Nephron (organoid): ENCODE measurements around the gene DENND1B.

ENCODE experiments used
- H3K27ac Mint-ChIP-seq, 3 experiments: 2 replicates each; pipeline ENCODE4 v1.8.0; 2020; ENCODE audit warnings: mixed read lengths in 3 of 3, mild to moderate bottlenecking in 2 of 3, moderate library complexity in 1 of 3
- H3K27me3 Mint-ChIP-seq: 2 replicates; pipeline ENCODE4 v1.8.0; 2021; ENCODE audit warnings: low read depth, mild to moderate bottlenecking, moderate library complexity, mixed read lengths
- H3K36me3 Mint-ChIP-seq: 2 replicates; pipeline ENCODE4 v1.8.0; 2020; ENCODE audit warnings: low read depth, mixed read lengths
- H3K4me1 Mint-ChIP-seq: 2 replicates; pipeline ENCODE4 v1.8.0; 2020; ENCODE audit warnings: mixed read lengths
- H3K4me3 Mint-ChIP-seq, 3 experiments: 2 replicates each; pipeline ENCODE4 v1.8.0; 2020; ENCODE audit warnings: mild to moderate bottlenecking in 3 of 3, mixed read lengths in 3 of 3, moderate library complexity in 2 of 3
- H3K9me3 Mint-ChIP-seq: 2 replicates; pipeline ENCODE4 v1.8.0; 2020; ENCODE audit warnings: mixed read lengths
- CTCF ChIP-seq, 3 experiments: fragments of 200-600 bp; sonication (generic); IDR thresholded peaks; one replicate each; pipeline ENCODE4 v1.5.0; 2021; ENCODE audit warnings: antibody characterized with exemption in 3 of 3; ENCODE audit not compliant: unreplicated experiment in 3 of 3

The DENND1B gene

DNA sequence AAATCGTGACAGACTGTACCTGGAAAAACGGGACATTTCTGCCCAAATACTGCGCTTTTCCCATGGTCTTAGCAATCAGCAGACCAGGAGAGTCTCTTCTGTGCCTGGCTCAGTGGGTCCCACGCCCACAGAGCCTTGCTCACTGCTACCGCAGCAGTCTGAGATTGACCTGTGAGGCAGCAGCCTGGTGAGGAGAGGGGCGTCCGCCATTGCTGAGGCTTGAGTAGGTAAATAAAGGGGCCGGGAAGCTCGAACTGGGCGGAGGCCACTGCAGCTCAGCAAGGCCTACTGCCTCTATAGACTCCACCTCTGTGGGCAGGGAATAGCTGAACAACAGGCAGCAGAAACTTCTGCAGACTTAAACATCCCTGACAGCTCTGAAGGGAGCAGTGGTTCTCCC lies 203.1 kb downstream of the DENND1B start:
- no peaks in the 10 kb centered on the region for H3K27me3 Mint-ChIP-seq
- peaks cover 67% of the 10 kb centered on the region for H3K36me3 Mint-ChIP-seq
- peaks cover 29% of the 10 kb centered on the region for H3K9me3 Mint-ChIP-seq
- H3K4me3 Mint-ChIP-seq: no peak overlapping the region
- H3K4me1 Mint-ChIP-seq: no peaks in the 10 kb centered on the region
- H3K27ac Mint-ChIP-seq: no peak overlapping the region
- no peak for TF ChIP-seq CTCF (IDR thresholded peaks at IDR 0.05; ENCODE audit: unreplicated experiment in 3 of 3)

GRCh38 chr1:197567442-197567841 lies 207.8 kb downstream of the DENND1B start:
- Mint-ChIP-seq H3K27me3 (no peaks in the 10 kb centered on the region), H3K27ac (no peak overlapping the region), H3K4me3 (no peak overlapping the region), H3K36me3 (peaks cover 57% of the 10 kb centered on the region), H3K9me3 (peaks cover 33% of the 10 kb centered on the region), H3K4me1 (no peaks in the 10 kb centered on the region)
- TF ChIP-seq CTCF (IDR thresholded peaks at IDR 0.05; ENCODE audit: unreplicated experiment in 3 of 3): no peak

DNA sequence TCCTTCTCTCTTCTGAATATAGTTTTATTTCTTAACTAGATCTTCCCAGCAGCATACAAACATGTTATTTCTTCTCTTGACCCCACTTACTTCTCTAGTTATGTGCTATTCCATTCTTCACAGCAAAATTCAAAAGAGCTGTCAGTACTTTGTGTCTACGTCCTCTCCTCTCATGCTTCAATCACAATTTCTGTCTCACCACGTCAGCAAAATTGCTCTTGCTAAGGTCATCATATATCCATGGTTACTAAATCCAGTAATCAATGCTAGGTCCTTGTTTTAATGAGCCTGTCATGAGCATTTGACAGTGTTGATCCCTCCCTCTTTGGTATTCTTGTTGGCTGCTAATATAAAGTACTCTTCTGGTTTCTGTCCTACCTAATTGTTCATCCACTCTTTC lies 214.2 kb downstream of the DENND1B start:
- H3K27ac Mint-ChIP-seq: no peak overlapping the region
- H3K9me3 Mint-ChIP-seq: peaks cover 6% of the 10 kb centered on the region
- H3K27me3 Mint-ChIP-seq: no peaks in the 10 kb centered on the region
- H3K4me1 Mint-ChIP-seq: no peaks in the 10 kb centered on the region
- no peak overlapping the region for H3K4me3 Mint-ChIP-seq
- H3K36me3 Mint-ChIP-seq: peaks cover 12% of the 10 kb centered on the region
- TF ChIP-seq CTCF (IDR thresholded peaks at IDR 0.05; ENCODE audit: unreplicated experiment in 3 of 3): no peak

DNA sequence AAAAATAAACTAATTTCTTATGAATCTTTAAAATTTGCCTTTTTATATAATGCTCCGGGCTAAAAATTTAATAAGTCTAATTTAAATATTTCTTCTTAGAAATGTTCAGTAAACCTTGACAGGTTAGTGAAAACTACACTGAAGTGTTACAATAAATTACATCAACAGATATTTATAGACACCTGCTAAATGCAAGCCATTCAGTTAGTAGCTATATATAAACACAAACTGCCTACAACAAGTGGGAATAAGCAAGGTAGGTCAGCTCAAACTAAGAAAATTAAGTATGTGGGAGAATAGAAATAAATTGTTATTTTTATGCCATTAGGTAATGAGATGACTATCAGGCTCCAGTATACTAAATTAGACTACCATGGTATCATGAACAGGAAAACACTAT lies 215.6 kb downstream of the DENND1B start:
- TF ChIP-seq CTCF (IDR thresholded peaks at IDR 0.05; ENCODE audit: unreplicated experiment in 3 of 3): no peak
- Mint-ChIP-seq H3K4me3 (no peak overlapping the region), H3K27me3 (no peaks in the 10 kb centered on the region), H3K4me1 (no peaks in the 10 kb centered on the region), H3K36me3 (peaks cover 8% of the 10 kb centered on the region), H3K9me3 (peaks cover 6% of the 10 kb centered on the region), H3K27ac (no peak overlapping the region)

DNA sequence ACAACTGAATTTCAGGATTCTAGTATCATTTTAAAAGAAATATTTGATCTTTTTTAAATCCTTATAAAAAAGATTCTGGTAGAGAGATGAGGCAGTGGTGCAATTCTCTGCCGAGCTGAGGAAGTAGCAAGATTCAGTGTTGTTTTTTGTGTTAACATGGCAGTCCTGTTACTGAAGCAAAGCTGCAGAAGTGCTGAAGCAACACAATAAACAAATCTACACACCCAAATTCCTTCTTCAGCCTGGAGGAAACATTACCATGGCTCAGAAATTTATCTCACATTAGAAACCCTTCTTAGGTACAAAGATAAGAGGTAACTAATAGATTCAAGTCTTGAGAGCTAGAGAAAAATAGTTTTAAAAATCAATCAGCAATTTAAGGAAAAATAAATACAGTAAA lies 216.0 kb downstream of the DENND1B start:
- Mint-ChIP-seq H3K27ac (no peak overlapping the region), H3K9me3 (peaks cover 6% of the 10 kb centered on the region), H3K36me3 (peaks cover 8% of the 10 kb centered on the region), H3K4me3 (no peak overlapping the region), H3K27me3 (no peaks in the 10 kb centered on the region), H3K4me1 (no peaks in the 10 kb centered on the region)
- no peak for TF ChIP-seq CTCF (IDR thresholded peaks at IDR 0.05; ENCODE audit: unreplicated experiment in 3 of 3)

DNA sequence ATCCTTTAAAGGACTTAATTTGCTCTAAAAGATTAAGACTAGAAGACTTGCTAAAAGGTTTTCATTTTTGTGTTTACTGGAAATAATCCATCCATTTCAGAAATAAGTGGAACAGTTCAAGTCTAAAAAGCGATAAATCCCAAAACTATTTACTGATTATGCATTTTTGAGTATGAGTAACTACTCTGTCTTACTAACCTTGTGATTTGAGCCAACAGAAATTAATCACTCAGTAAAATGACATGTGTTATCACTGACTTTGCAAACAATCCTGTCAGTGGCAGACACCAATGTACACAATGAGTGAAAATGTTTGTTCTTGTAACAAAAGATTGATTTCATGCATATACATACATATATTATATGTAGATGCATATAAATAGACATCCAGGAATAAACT lies 218.0 kb downstream of the DENND1B start:
- no peak overlapping the region for H3K4me3 Mint-ChIP-seq
- no peaks in the 10 kb centered on the region for H3K4me1 Mint-ChIP-seq
- no peaks in the 10 kb centered on the region for H3K27me3 Mint-ChIP-seq
- no peaks in the 10 kb centered on the region for H3K9me3 Mint-ChIP-seq
- H3K36me3 Mint-ChIP-seq: no peaks in the 10 kb centered on the region
- no peak overlapping the region for H3K27ac Mint-ChIP-seq
- TF ChIP-seq CTCF (IDR thresholded peaks at IDR 0.05; ENCODE audit: unreplicated experiment in 3 of 3): no peak
